Liver (tissue), 3 donors: Measurements from ENCODE around the gene EFNA3.

Experiments
- ATF3 ChIP-seq: IDR thresholded peaks from 2 replicates; pipeline ENCODE4 v1.6.1; 2016; ENCODE audit warnings: antibody characterized with exemption
- FOXA1 ChIP-seq: IDR thresholded peaks from 2 replicates; pipeline ENCODE4 v1.6.1; 2016; ENCODE audit warnings: antibody characterized with exemption
- NR2F2 ChIP-seq: IDR thresholded peaks from 2 replicates; pipeline ENCODE4 v1.6.1; 2016; ENCODE audit warnings: antibody characterized with exemption
- RAD21 ChIP-seq, 2 donors: IDR thresholded peaks; 2 replicates each; pipeline ENCODE4 v1.6.1; 2016; ENCODE audit warnings: antibody characterized with exemption in 2 of 2, mild to moderate bottlenecking in 2 of 2
- RXRA ChIP-seq, 2 donors: IDR thresholded peaks; 2 replicates each; pipeline ENCODE4 v1.6.1; 2017 to 2018; ENCODE audit warnings: antibody characterized with exemption in 2 of 2, mild to moderate bottlenecking in 1 of 2
- SP1 ChIP-seq: IDR thresholded peaks from 2 replicates; pipeline ENCODE4 v1.6.1; 2018; ENCODE audit warnings: antibody characterized with exemption, mild to moderate bottlenecking
- TF ChIP-seq, protein P1 (sequence below): fragments of 150-350 bp; IDR thresholded peaks from 2 replicates; pipeline ENCODE4 v1.5.1; 2017; ENCODE audit warnings: improper control_type of control experiment, low read depth, low read length; ENCODE audit not compliant: missing input control
- donor health status: healthy.
- donor health status: healthy.

DNA sequence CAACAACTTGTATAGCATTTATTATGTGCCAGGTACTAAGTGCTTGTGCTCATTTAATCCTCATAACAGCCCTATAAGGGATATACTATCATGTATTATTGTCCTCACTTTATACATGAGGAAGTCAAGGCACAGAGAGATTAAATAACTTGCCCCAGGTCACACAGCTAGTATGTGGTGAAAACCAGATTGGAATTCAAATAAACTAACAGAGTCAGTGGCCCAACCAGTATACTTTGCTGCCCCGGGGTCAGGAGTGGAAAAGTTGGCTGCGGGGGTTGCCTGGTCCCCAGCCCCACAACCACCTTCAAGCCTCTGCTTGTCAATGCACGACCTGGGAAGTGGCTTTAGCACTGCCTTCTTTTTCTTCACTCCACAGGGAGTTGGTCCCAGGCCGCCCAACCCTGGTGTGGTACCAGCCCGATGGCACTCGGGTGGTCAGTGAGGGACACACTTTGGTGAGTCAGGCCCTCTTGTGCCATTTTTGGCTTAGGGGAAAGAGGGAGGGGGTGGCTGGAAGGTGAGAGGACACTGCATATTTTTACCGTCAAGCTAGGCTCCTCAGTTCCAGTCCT is 25.0 kb upstream of the EFNA3 start:
- TF ChIP-seq SP1: no peak
- no peak for TF ChIP-seq FOXA1
- TF ChIP-seq, protein P1, sequence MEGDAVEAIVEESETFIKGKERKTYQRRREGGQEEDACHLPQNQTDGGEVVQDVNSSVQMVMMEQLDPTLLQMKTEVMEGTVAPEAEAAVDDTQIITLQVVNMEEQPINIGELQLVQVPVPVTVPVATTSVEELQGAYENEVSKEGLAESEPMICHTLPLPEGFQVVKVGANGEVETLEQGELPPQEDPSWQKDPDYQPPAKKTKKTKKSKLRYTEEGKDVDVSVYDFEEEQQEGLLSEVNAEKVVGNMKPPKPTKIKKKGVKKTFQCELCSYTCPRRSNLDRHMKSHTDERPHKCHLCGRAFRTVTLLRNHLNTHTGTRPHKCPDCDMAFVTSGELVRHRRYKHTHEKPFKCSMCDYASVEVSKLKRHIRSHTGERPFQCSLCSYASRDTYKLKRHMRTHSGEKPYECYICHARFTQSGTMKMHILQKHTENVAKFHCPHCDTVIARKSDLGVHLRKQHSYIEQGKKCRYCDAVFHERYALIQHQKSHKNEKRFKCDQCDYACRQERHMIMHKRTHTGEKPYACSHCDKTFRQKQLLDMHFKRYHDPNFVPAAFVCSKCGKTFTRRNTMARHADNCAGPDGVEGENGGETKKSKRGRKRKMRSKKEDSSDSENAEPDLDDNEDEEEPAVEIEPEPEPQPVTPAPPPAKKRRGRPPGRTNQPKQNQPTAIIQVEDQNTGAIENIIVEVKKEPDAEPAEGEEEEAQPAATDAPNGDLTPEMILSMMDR: no peak
- no peak for TF ChIP-seq NR2F2
- no peak for TF ChIP-seq RAD21 (IDR thresholded peaks at IDR 0.05)
- TF ChIP-seq ATF3: no peak
- TF ChIP-seq RXRA (IDR thresholded peaks at IDR 0.05): no peak
